HEK293 (cell line): ENCODE data around the gene HERC4.
"Not testable (repeated sequence)": the region's sequence is repeated elsewhere in the genome, so short reads cannot be mapped to it uniquely, and the experiment has no call there.

Experiments
- CTCF ChIA-PET: fragments of 350-600 bp; formaldehyde crosslinking; extraction: SDS; loops from one replicate; lab custom pipeline; 2021; ENCODE audit warnings: antibody characterized with exemption; lab: Yijun Ruan, JAX
- POLR2A ChIA-PET: fragments of 300-600 bp; formaldehyde crosslinking; extraction: SDS; loops from one replicate; lab custom pipeline; 2020; ENCODE audit warnings: antibody characterized with exemption, inconsistent platforms; lab: Yijun Ruan, JAX
- H3K27ac ChIP-seq: fragments of 200-500 bp; sonication (Bioruptor generic); 2 replicates; pipeline ENCODE4 v1.5.1; 2014; ENCODE audit warnings: low read depth, low read length, control low read depth, inconsistent platforms; ENCODE audit errors: extremely low read depth
- H3K36me3 ChIP-seq, 2 experiments: fragments of 200-500 bp in 1 of 2; sonication (Bioruptor generic) in 1 of 2; 1 replicate in 1 of 2; 2 replicates in 1 of 2; pipeline ENCODE4 v1.5.1; 2014 to 2017; ENCODE audit warnings: inconsistent platforms in 2 of 2, low read length in 2 of 2; ENCODE audit not compliant: control insufficient read depth in 2 of 2, insufficient read depth in 1 of 2
- H3K4me1 ChIP-seq: fragments of 200-500 bp; sonication (Bioruptor generic); 2 replicates; pipeline ENCODE4 v1.5.1; 2014; ENCODE audit warnings: mild to moderate bottlenecking, low read length, inconsistent platforms; ENCODE audit not compliant: control insufficient read depth, insufficient read depth
- H3K4me3 ChIP-seq: 2 replicates; pipeline ENCODE4 v1.5.1; 2011; ENCODE audit warnings: low read depth, mild to moderate bottlenecking, control low read depth, low read length, moderate library complexity
- H3K9me3 ChIP-seq: fragments of 200-500 bp; sonication (Bioruptor generic); 2 replicates; pipeline ENCODE4 v1.5.1; 2014; ENCODE audit warnings: low read depth, low read length, inconsistent platforms; ENCODE audit not compliant: control insufficient read depth, insufficient read depth
- KLF16 ChIP-seq: fragments of 450-650 bp; formaldehyde crosslinking; IDR thresholded peaks from 2 replicates; pipeline ENCODE4 v1.5.1; 2017; ENCODE audit warnings: missing biosample characterization, missing genetic modification characterization
- KLF9 ChIP-seq: fragments of 450-650 bp; formaldehyde crosslinking; IDR thresholded peaks from 2 replicates; pipeline ENCODE4 v1.5.1; 2016; ENCODE audit warnings: missing biosample characterization, missing genetic modification characterization, low read depth
- MEIS1 ChIP-seq: sonication (generic); formaldehyde crosslinking; IDR thresholded peaks from 2 replicates; pipeline ENCODE4 v1.8.1; 2022; ENCODE audit warnings: missing genetic modification reagents, mild to moderate bottlenecking, borderline replicate concordance
- MZF1 ChIP-seq: fragments of 450-650 bp; formaldehyde crosslinking; IDR thresholded peaks from 2 replicates; pipeline ENCODE4 v1.5.1; 2017; ENCODE audit warnings: missing biosample characterization, missing genetic modification characterization, borderline replicate concordance
- TRIM28 ChIP-seq: IDR thresholded peaks from 2 replicates; pipeline ENCODE4 v1.6.1; 2011; ENCODE audit warnings: low read length, control low read depth, borderline replicate concordance
- YY2 ChIP-seq: fragments of 450-650 bp; formaldehyde crosslinking; IDR thresholded peaks from 2 replicates; pipeline ENCODE4 v1.5.1; 2016; ENCODE audit warnings: missing biosample characterization, missing genetic modification characterization
- ZEB2 ChIP-seq: fragments of 450-650 bp; formaldehyde crosslinking; IDR thresholded peaks from 2 replicates; pipeline ENCODE4 v1.5.1; 2016; ENCODE audit warnings: missing biosample characterization, missing genetic modification characterization
- ZFP37 ChIP-seq: fragments of 450-650 bp; formaldehyde crosslinking; IDR thresholded peaks from 2 replicates; pipeline ENCODE4 v1.5.1; 2016; ENCODE audit warnings: missing biosample characterization, missing genetic modification characterization
- ZNF121 ChIP-seq: fragments of 450-650 bp; formaldehyde crosslinking; IDR thresholded peaks from 2 replicates; pipeline ENCODE4 v1.5.1; 2016; ENCODE audit warnings: missing biosample characterization, missing genetic modification characterization
- ZNF16 ChIP-seq: fragments of 450-650 bp; formaldehyde crosslinking; IDR thresholded peaks from 2 replicates; pipeline ENCODE4 v1.5.1; 2016; ENCODE audit warnings: low read depth, missing biosample characterization, missing genetic modification characterization
- ZNF239 ChIP-seq: fragments of 450-650 bp; formaldehyde crosslinking; IDR thresholded peaks from 2 replicates; pipeline ENCODE4 v1.5.1; 2016; ENCODE audit warnings: missing biosample characterization, missing genetic modification characterization
- ZNF335 ChIP-seq: fragments of 450-650 bp; formaldehyde crosslinking; conservative IDR thresholded peaks from 2 replicates; pipeline ENCODE4 v1.5.1; 2016; ENCODE audit warnings: missing biosample characterization, missing genetic modification characterization
- ZNF366 ChIP-seq: fragments of 450-650 bp; formaldehyde crosslinking; conservative IDR thresholded peaks from 2 replicates; pipeline ENCODE4 v1.5.1; 2016; ENCODE audit warnings: missing biosample characterization, missing genetic modification characterization
- ZNF394 ChIP-seq: fragments of 450-650 bp; formaldehyde crosslinking; IDR thresholded peaks from 2 replicates; pipeline ENCODE4 v1.5.1; 2016; ENCODE audit warnings: missing biosample characterization, missing genetic modification characterization, mild to moderate bottlenecking, moderate library complexity, borderline replicate concordance
- ZNF521 ChIP-seq: fragments of 450-650 bp; formaldehyde crosslinking; IDR thresholded peaks from 2 replicates; pipeline ENCODE4 v1.5.1; 2017; ENCODE audit warnings: missing biosample characterization, mild to moderate bottlenecking, missing genetic modification characterization
- ZNF558 ChIP-seq: fragments of 450-650 bp; formaldehyde crosslinking; IDR thresholded peaks from 2 replicates; pipeline ENCODE4 v1.5.1; 2016; ENCODE audit warnings: missing biosample characterization, missing genetic modification characterization
- ZNF561 ChIP-seq: fragments of 450-650 bp; IDR thresholded peaks from 2 replicates; pipeline ENCODE4 v1.5.1; 2018; ENCODE audit warnings: missing biosample characterization, missing genetic modification characterization, borderline replicate concordance
- ZNF610 ChIP-seq: fragments of 450-650 bp; formaldehyde crosslinking; IDR thresholded peaks from 2 replicates; pipeline ENCODE4 v1.5.1; 2016; ENCODE audit warnings: missing biosample characterization, missing genetic modification characterization, borderline replicate concordance
- ZNF626 ChIP-seq: fragments of 450-650 bp; sonication (Bioruptor Pico); formaldehyde crosslinking; IDR thresholded peaks from 2 replicates; pipeline ENCODE4 v1.5.1; 2018; ENCODE audit warnings: missing biosample characterization, missing genetic modification characterization, inconsistent platforms
- ZNF658 ChIP-seq: fragments of 450-650 bp; formaldehyde crosslinking; IDR thresholded peaks from 2 replicates; pipeline ENCODE4; 2016; ENCODE audit warnings: missing biosample characterization, missing genetic modification characterization
- ZNF670 ChIP-seq: fragments of 450-650 bp; formaldehyde crosslinking; IDR thresholded peaks from 2 replicates; pipeline ENCODE4 v1.5.1; 2016; ENCODE audit warnings: missing biosample characterization, missing genetic modification characterization, low read depth
- ZSCAN23 ChIP-seq: fragments of 450-650 bp; formaldehyde crosslinking; IDR thresholded peaks from 2 replicates; pipeline ENCODE4 v1.5.1; 2016; ENCODE audit warnings: missing biosample characterization, missing genetic modification characterization
- ZSCAN4 ChIP-seq: fragments of 450-650 bp; formaldehyde crosslinking; IDR thresholded peaks from 2 replicates; pipeline ENCODE4 v1.5.1; 2017; ENCODE audit warnings: missing biosample characterization, missing genetic modification characterization
- ZXDB ChIP-seq: fragments of 450-650 bp; formaldehyde crosslinking; IDR thresholded peaks from 2 replicates; pipeline ENCODE4 v1.5.1; 2016; ENCODE audit warnings: missing biosample characterization, missing genetic modification characterization

The HERC4 gene

GRCh38 chr10:68001000-68001399 lies 74.1 kb downstream of the HERC4 start:
- Histone ChIP-seq H3K27ac (no peak overlapping the region), H3K4me1 (no peaks in the 10 kb centered on the region), H3K9me3 (no peaks in the 10 kb centered on the region), H3K36me3 (peaks cover 0 to 2% of the 10 kb centered on the region in 2 experiments), H3K4me3 (no peak overlapping the region)
- ChIA-PET POLR2A (no interaction called here), CTCF (no interaction called here)
- no peak for TF ChIP-seq ZSCAN4 (tag by site-specific recombination)
- peak; percentile 52; the same call in 1 of the 2 replicates for TF ChIP-seq ZNF121 (tag by site-specific recombination)

GRCh38 chr10:67990093-67990492 lies 85.0 kb downstream of the HERC4 start:
- Histone ChIP-seq H3K36me3 (peaks cover 5 to 17% of the 10 kb centered on the region in 2 experiments), H3K9me3 (no peaks in the 10 kb centered on the region), H3K4me1 (no peaks in the 10 kb centered on the region; the same call in 1 of the 2 replicates), H3K4me3 (no peak overlapping the region), H3K27ac (no peak overlapping the region)
- no peak for TF ChIP-seq ZNF658 (tag by site-specific recombination)
- no peak for TF ChIP-seq ZFP37 (tag by site-specific recombination)
- no peak for TF ChIP-seq ZNF239 (tag by site-specific recombination)
- TF ChIP-seq YY2 (tag by site-specific recombination): no peak
- ChIA-PET POLR2A (interaction anchor here (0.6 kb wide), 1 partner anchor 10 kb away, joined by 4 read pairs; no protein-coding TSS in a partner anchor), CTCF (no interaction called here)

- Histone ChIP-seq H3K27ac (no peak overlapping the region), H3K36me3 (peaks cover 11 to 17% of the 10 kb centered on the region in 2 experiments), H3K9me3 (no peaks in the 10 kb centered on the region), H3K4me1 (no peaks in the 10 kb centered on the region; the same call in 1 of the 2 replicates), H3K4me3 (no peak overlapping the region)
- CTCF ChIA-PET: no interaction called here
- TF ChIP-seq ZNF561 (tag by site-specific recombination): no peak
- no peak for TF ChIP-seq ZEB2 (tag by site-specific recombination)
- no peak for TF ChIP-seq ZNF626 (tag by site-specific recombination)
- TF ChIP-seq MEIS1 (CRISPR knock-in tag): no peak
- TF ChIP-seq KLF16 (tag by site-specific recombination): no peak
- no peak for TF ChIP-seq ZNF394 (tag by site-specific recombination)
- TF ChIP-seq KLF9 (tag by site-specific recombination): no peak
- TF ChIP-seq ZNF521 (tag by site-specific recombination): no peak
- no peak for TF ChIP-seq ZNF610
- TF ChIP-seq ZNF16 (tag by site-specific recombination): no peak
- no peak for TF ChIP-seq MZF1 (tag by site-specific recombination)
- no peak for TF ChIP-seq ZXDB (tag by site-specific recombination)
- no peak for TF ChIP-seq ZNF335 (tag by site-specific recombination)
- no peak for TF ChIP-seq ZNF670 (tag by site-specific recombination)
- no peak for TF ChIP-seq ZSCAN23 (tag by site-specific recombination)
- TF ChIP-seq TRIM28: no peak
- TF ChIP-seq ZNF558 (tag by site-specific recombination): no peak
- TF ChIP-seq ZNF366 (tag by site-specific recombination): no peak
- POLR2A ChIA-PET: no interaction called here
Observed at GRCh38 chr10:67988606-67989005, 86.5 kb downstream of the HERC4 start.

- POLR2A ChIA-PET, H3K4me1 ChIP-seq, H3K27ac ChIP-seq, H3K9me3 ChIP-seq, H3K4me3 ChIP-seq, CTCF ChIA-PET: not testable (repeated sequence)
- H3K36me3 ChIP-seq: peaks cover 14 to 16% of the 10 kb centered on the region in 2 experiments; a peak in 2 of 3 replicates
Observed at GRCh38 chr10:67982603-67983002, 92.5 kb downstream of the HERC4 start.
